GM12891 (cell line): ENCODE measurements around the gene UBAP1L.

Experiments used
- PAX5 ChIP-seq: IDR thresholded peaks from 2 replicates; pipeline ENCODE4 v1.6.1; 2011; ENCODE audit warnings: low read length, moderate library complexity, mild to moderate bottlenecking; ENCODE audit not compliant: insufficient read depth, severe bottlenecking
- POLR2A ChIP-seq: IDR thresholded peaks from 2 replicates; pipeline ENCODE4 v1.6.1; 2011; ENCODE audit warnings: low read depth, low read length, control low read depth
- POLR2AphosphoS5 ChIP-seq: IDR thresholded peaks from 2 replicates; pipeline ENCODE4 v1.6.1; 2011; ENCODE audit warnings: low read depth, low read length, control low read depth
- POU2F2 ChIP-seq: IDR thresholded peaks from 2 replicates; pipeline ENCODE4 v1.6.1; 2011; ENCODE audit warnings: low read depth, mild to moderate bottlenecking, control low read depth, low read length, moderate library complexity
- SPI1 ChIP-seq: IDR thresholded peaks from 2 replicates; pipeline ENCODE4 v1.6.1; 2011; ENCODE audit warnings: low read depth, low read length, control low read depth
- TAF1 ChIP-seq: IDR thresholded peaks from 2 replicates; pipeline ENCODE4 v1.6.1; 2011; ENCODE audit warnings: low read depth, low read length, control low read depth

DNA sequence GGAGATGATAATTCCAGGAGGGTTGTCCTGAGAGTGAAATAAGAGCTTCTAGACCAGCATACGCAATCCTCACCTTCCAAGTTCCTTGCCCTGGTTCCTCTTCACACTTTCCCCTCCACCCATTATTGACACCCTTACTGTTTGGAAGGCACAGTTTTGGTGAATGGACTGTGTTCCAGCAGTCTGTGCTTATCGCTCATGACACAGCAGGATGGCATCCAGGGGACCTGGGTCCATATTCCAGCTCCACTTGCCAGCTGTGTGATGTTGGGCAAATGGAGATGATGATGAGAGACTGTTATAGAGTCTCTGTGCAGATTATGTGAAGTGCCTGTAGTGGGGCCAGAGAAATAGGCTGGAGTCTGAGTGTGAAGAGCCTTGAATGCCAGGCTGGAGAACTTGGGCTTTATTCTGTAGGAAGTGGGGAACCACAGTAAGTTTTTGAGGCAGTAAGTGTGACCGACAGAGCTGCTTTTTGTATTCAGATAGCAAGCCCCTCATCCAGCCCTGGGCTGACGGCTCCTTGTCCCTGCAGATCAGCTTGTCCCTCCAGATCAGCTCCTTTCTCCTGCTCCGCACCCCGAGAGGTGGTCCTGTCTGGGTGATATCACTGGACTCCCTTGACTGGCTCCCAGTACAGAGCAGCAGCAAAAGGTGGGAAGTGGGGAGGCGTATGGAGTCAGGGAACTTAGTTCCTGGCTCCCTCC lies 30.3 kb downstream of the UBAP1L start:
- TF ChIP-seq POLR2AphosphoS5 (no peak), POLR2A (no peak), TAF1 (no peak), POU2F2 (no peak), PAX5 (no peak), SPI1 (no peak)
